GM12878 (cell line): ENCODE results near the gene ROBO1. TPM values are rescaled to one million over a fixed set of nuclear protein-coding genes. Genes with fewer than 3 reads are reported as not detected.

Experiments used
- ATAC-seq: fragments of 200-7000 bp; cut with Tn5 transposase; 3 replicates; pipeline ENCODE4 v1.9.1; 2020; ENCODE audit warnings: mild to moderate bottlenecking, moderate library complexity
- BruUV-seq: library from RNA; stranded (reverse); fragments of 400-500 nt; replicated peaks from 2 replicates; lab custom pipeline; 2021; lab: Mats Ljungman, UMichigan
- CTCF ChIA-PET: fragments of 300-600 bp; sonication (Branson Sonifier 250); formaldehyde crosslinking; extraction: SDS; loops from one replicate; lab custom pipeline; 2021; ENCODE audit warnings: inconsistent platforms; lab: Yijun Ruan, JAX
- POLR2A ChIA-PET: fragments of 350-600 bp; formaldehyde crosslinking; extraction: SDS; loops from one replicate; lab custom pipeline; 2021; ENCODE audit warnings: inconsistent platforms; lab: Charles Lee
- RAD21 ChIA-PET: fragments of 300-600 bp; sonication (Branson Sonifier 250); formaldehyde crosslinking; loops from one replicate; lab custom pipeline; 2023; ENCODE audit warnings: antibody characterized with exemption; ENCODE audit not compliant: unreplicated experiment; lab: Charles Lee
- SMC1A ChIA-PET: fragments of 300-600 bp; sonication (Branson Sonifier 250); formaldehyde crosslinking; loops from one replicate; lab custom pipeline; 2023; ENCODE audit not compliant: unreplicated experiment, uncharacterized antibody; lab: Charles Lee
- DNase-seq: peaks from one replicate; pipeline ENCODE4 v3.0.0-alpha.2; 2011; ENCODE audit warnings: low read depth, low spot score
- FAIRE-seq: peaks from 3 replicates; lab custom pipeline; 2011; peaks lifted over from hg19 to GRCh38; lab: Jason Lieb, UNC
- H2AFZ ChIP-seq: 2 replicates; pipeline ENCODE4 v1.6.0; 2011; ENCODE audit warnings: low read depth, low read length, control low read depth; ENCODE audit not compliant: control insufficient read depth
- H3K27ac ChIP-seq: 2 replicates; pipeline ENCODE4 v1.5.1; 2011; ENCODE audit warnings: control low read depth; ENCODE audit not compliant: control insufficient read depth, insufficient read depth
- H3K27me3 ChIP-seq, 2 experiments: replicated peaks in 1 of 2; 2 replicates each; pipeline versions ENCODE4 v1.6.0 to v1.6.1; 2011; ENCODE audit warnings: low read length in 1 of 2; ENCODE audit not compliant: control insufficient read depth in 2 of 2, insufficient read depth in 2 of 2
- H3K36me3 ChIP-seq, 2 experiments: 2 replicates each; pipeline ENCODE4 v1.5.1; 2011; ENCODE audit warnings: low read length in 1 of 2; ENCODE audit not compliant: control insufficient read depth in 2 of 2, insufficient read depth in 2 of 2
- H3K4me1 ChIP-seq: 2 replicates; pipeline ENCODE4 v1.6.1; 2011; ENCODE audit warnings: mild to moderate bottlenecking, low read length, moderate library complexity, mixed read lengths; ENCODE audit not compliant: control insufficient read depth, insufficient read depth
- H3K4me2 ChIP-seq: 2 replicates; pipeline ENCODE4 v1.6.0; 2011; ENCODE audit warnings: control low read depth; ENCODE audit not compliant: control insufficient read depth, insufficient read depth
- H3K4me3 ChIP-seq: fragments of 200-600 bp; sonication (generic); 2 replicates; pipeline ENCODE4 v1.5.1; 2016
- H3K79me2 ChIP-seq: 2 replicates; pipeline ENCODE4 v1.6.0; 2011; ENCODE audit warnings: low read length; ENCODE audit not compliant: control insufficient read depth, insufficient read depth
- H3K9ac ChIP-seq: 2 replicates; pipeline ENCODE4 v1.8.0; 2011; ENCODE audit warnings: low read length, control low read depth, mixed read lengths; ENCODE audit not compliant: control insufficient read depth, insufficient read depth
- H3K9me3 ChIP-seq: replicated peaks from 3 replicates; pipeline ENCODE4 v1.5.1; 2011; ENCODE audit warnings: mild to moderate bottlenecking, low read length; ENCODE audit not compliant: control insufficient read depth, insufficient read depth
- H4K20me1 ChIP-seq: 2 replicates; pipeline ENCODE4 v1.6.0; 2011; ENCODE audit not compliant: control insufficient read depth, insufficient read depth
- ATF7 ChIP-seq: fragments of 450-650 bp; IDR thresholded peaks from 2 replicates; pipeline ENCODE4 v1.6.1; 2016; ENCODE audit warnings: low read depth, mild to moderate bottlenecking
- CREM ChIP-seq: IDR thresholded peaks from 2 replicates; pipeline ENCODE4 v1.6.1; 2014; ENCODE audit warnings: antibody characterized with exemption, low read depth
- E2F4 ChIP-seq: IDR thresholded peaks from 2 replicates; pipeline ENCODE4 v1.6.1; 2012; ENCODE audit warnings: low read depth, low read length, improper control_type of control experiment
- GATAD2B ChIP-seq: fragments of 450-650 bp; conservative IDR thresholded peaks from 2 replicates; pipeline ENCODE4 v1.6.1; 2017; ENCODE audit warnings: low read depth, mild to moderate bottlenecking, moderate library complexity
- HSF1 ChIP-seq: fragments of 150-350 bp; IDR thresholded peaks from 2 replicates; pipeline ENCODE4 v1.6.1; 2014; ENCODE audit warnings: mild to moderate bottlenecking, low read depth, low read length
- IKZF1 ChIP-seq: fragments of 450-650 bp; conservative IDR thresholded peaks from 2 replicates; pipeline ENCODE4 v1.6.1; 2017; ENCODE audit warnings: antibody characterized with exemption, mild to moderate bottlenecking
- IKZF2 ChIP-seq, 2 experiments: fragments of 450-650 bp; IDR thresholded peaks; 2 replicates each; pipeline ENCODE4 v1.6.1; 2017; ENCODE audit warnings: mild to moderate bottlenecking in 2 of 2, moderate library complexity in 2 of 2
- MLLT1 ChIP-seq: fragments of 450-650 bp; IDR thresholded peaks from 2 replicates; pipeline ENCODE4 v1.6.1; 2016; ENCODE audit warnings: mild to moderate bottlenecking
- MTA3 ChIP-seq: IDR thresholded peaks from 2 replicates; pipeline ENCODE4 v1.6.1; 2012; ENCODE audit warnings: low read length, inconsistent platforms, borderline replicate concordance
- PAX8 ChIP-seq: fragments of 450-650 bp; IDR thresholded peaks from 2 replicates; pipeline ENCODE4 v1.6.1; 2017; ENCODE audit warnings: mild to moderate bottlenecking, moderate library complexity
- SRF ChIP-seq, 2 experiments: IDR thresholded peaks; 2 replicates each; pipeline ENCODE4 v1.6.1; 2011; ENCODE audit warnings: low read depth in 2 of 2, low read length in 2 of 2, mild to moderate bottlenecking in 1 of 2, moderate library complexity in 1 of 2
- TARDBP ChIP-seq: IDR thresholded peaks from 2 replicates; pipeline ENCODE4 v1.6.1; 2016; ENCODE audit warnings: borderline replicate concordance
- WRNIP1 ChIP-seq: IDR thresholded peaks from 2 replicates; pipeline ENCODE4 v1.6.1; 2011; ENCODE audit warnings: low read depth, low read length, improper control_type of control experiment, borderline replicate concordance
- ZNF217 ChIP-seq: fragments of 450-650 bp; IDR thresholded peaks from 2 replicates; pipeline ENCODE4 v1.6.1; 2017; ENCODE audit warnings: antibody characterized with exemption, mild to moderate bottlenecking
- ZNF24 ChIP-seq: fragments of 450-650 bp; IDR thresholded peaks from 2 replicates; pipeline ENCODE4 v1.6.1; 2017; ENCODE audit warnings: antibody characterized with exemption, mild to moderate bottlenecking
- ZNF384 ChIP-seq: IDR thresholded peaks from 2 replicates; pipeline ENCODE4 v1.6.1; 2012; ENCODE audit warnings: low read depth, mild to moderate bottlenecking, low read length, improper control_type of control experiment, borderline replicate concordance
- WGBS: methylation state at CpG from one replicate; pipeline ENCODE4 v1.1.6; 2016; ENCODE audit warnings: low lambda C conversion rate; ENCODE audit not compliant: insufficient replicate concordance, insufficient coverage; ENCODE audit errors: missing lambda C conversion rate; 5-methylcytosine and 5-hydroxymethylcytosine counted together
- in situ Hi-C: fragments of 300-500 bp; cut with MboI; formaldehyde crosslinking; loops from 9 replicates; pipeline ENCODE4 v1.14.3; 2018; ENCODE audit warnings: mixed read lengths
- intact Hi-C: fragments of 100-400 bp; cut with micrococcal nuclease; formaldehyde crosslinking; loops from one replicate; pipeline ENCODE4 v1.14.2; 2022; ENCODE audit not compliant: unreplicated experiment
- polyA plus RNA-seq, 11 experiments: library from polyadenylated mRNA; depleted of rRNA in 4 of 11; unstranded in 6 of 11; stranded (reverse) in 5 of 11; fragments of >200 nt; fragmentation: Nextera tagmentation in 4 of 11; fragmentation: Illumina TruSeq in 1 of 11; extraction: Ambion mirVana in 4 of 11; extraction: Trizol in 1 of 11; gene quantifications; 1 replicate in 1 of 11; 2 replicates in 10 of 11; pipeline versions ENCODE4 v1.2.1 to v1.2.3, GENCODE V29; 2011 to 2016; ENCODE audit warnings: inconsistent platforms in 2 of 11, missing spikeins in 2 of 11, low read depth in 1 of 11
- total RNA-seq, 4 experiments: library from RNA; depleted of rRNA in 3 of 4; stranded (reverse); fragments of >200 nt in 3 of 4; fragmentation: Illumina TruSeq in 1 of 4; extraction: Trizol in 1 of 4; gene quantifications; 2 replicates each; pipeline versions ENCODE4 v1.2.1 to v1.2.3, GENCODE V29; 2013 to 2021

ROBO1 gene
- total and polyA plus RNA-seq, 10 of the 15 experiments (the other 5 are each of a cell fraction or from before 2014, with no cell fraction given) = 0.29 to 46.5 (median 1.2) TPM

- 0 out of 2 replicates have a peak, but pooled peaks have one; percentile 23 for TF ChIP-seq GATAD2B
- TF ChIP-seq IKZF1 = 0 out of 2 replicates have a peak, but pooled peaks have one; percentile 42
- TF ChIP-seq IKZF2 (IDR thresholded peaks at IDR 0.05) = peak; percentile 24 to 35; a peak in 1 of 4 replicates
Measured at GRCh38 chr3:78860567-78860966, 907.2 kb downstream of the ROBO1 start (continued).

GRCh38 chr3:78858910-78859309 is 908.9 kb downstream of the ROBO1 start:
- POLR2A ChIA-PET = interaction anchor here (0.7 to 1.5 kb wide), 3 partner anchors 46 to 130 kb away, joined by 4 to 9 read pairs (median 4); no protein-coding TSS in a partner anchor
- CTCF ChIA-PET = interaction anchor here (0.8 to 2.3 kb wide), 5 partner anchors 10 to 173 kb away, joined by 4 to 7 read pairs (median 5); no protein-coding TSS in a partner anchor
- ATAC-seq = no peak
- no peak overlapping the region for H3K4me2 ChIP-seq
- no peak for TF ChIP-seq ZNF217
- TF ChIP-seq MLLT1 = no peak
- no peak for TF ChIP-seq PAX8
- TF ChIP-seq HSF1 = no peak
- no peak for TF ChIP-seq ATF7
- no peak for TF ChIP-seq SRF (IDR thresholded peaks at IDR 0.05; ENCODE audit: low read depth in 2 of 2, low read length in 2 of 2)
- TF ChIP-seq ZNF384 = no peak
- no peak for TF ChIP-seq TARDBP
- no peak for TF ChIP-seq E2F4
- TF ChIP-seq WRNIP1 = no peak
- no peak for TF ChIP-seq ZNF24
- no peak for TF ChIP-seq MTA3
- no peak for TF ChIP-seq CREM
- TF ChIP-seq, all 136 proteins: peak for 0
- no peaks in the 10 kb centered on the region for H4K20me1 ChIP-seq
- FAIRE-seq (no peak), DNase-seq (no peak)
- ChIA-PET SMC1A (interaction anchor here (0.7 to 4.4 kb wide), 12 partner anchors 9 to 173 kb away, joined by 3 to 20 read pairs (median 4); no protein-coding TSS in a partner anchor), RAD21 (interaction anchor here (0.9 to 1.5 kb wide), 2 partner anchors 35 to 60 kb away, joined by 3 read pairs; no protein-coding TSS in a partner anchor)
- no peaks in the 10 kb centered on the region for H3K36me3 ChIP-seq
- no peaks in the 10 kb centered on the region for H3K9me3 ChIP-seq
- no peak overlapping the region for H3K4me3 ChIP-seq
- H3K27ac ChIP-seq = no peak overlapping the region
- H3K27me3 ChIP-seq = no peaks in the 10 kb centered on the region
- intact Hi-C loops = no loop called here
- BruUV-seq = no TSS peak
- in situ Hi-C loops = no loop called here
- no peaks in the 10 kb centered on the region for H3K4me1 ChIP-seq
- 77% methylated on average over 4 of the region's 4 CpGs for WGBS
- no peak overlapping the region for H3K9ac ChIP-seq
- H3K79me2 ChIP-seq = no peaks in the 10 kb centered on the region
- H2AFZ ChIP-seq = no peak overlapping the region
